Thymus (tissue), 11 donors: ENCODE data around the gene DISP2. TPM values are rescaled to one million over a fixed set of nuclear protein-coding genes. Genes with fewer than 3 reads are reported as not detected.
A peak's percentile ranks its signal among the peaks of the same experiment; 100 is the strongest.

Experiments
- DNase-seq, 9 donors: peaks; one replicate each; pipeline ENCODE4 v3.0.0-alpha.2; 2013; ENCODE audit warnings: low spot score in 9 of 9, low read depth in 6 of 9, missing footprints in 1 of 9
- H3K27ac ChIP-seq, 2 donors: one replicate each; pipeline ENCODE4 v1.5.1; 2013; ENCODE audit warnings: control low read depth in 1 of 2, low read depth in 1 of 2, low read length in 1 of 2, mild to moderate bottlenecking in 1 of 2, moderate library complexity in 1 of 2
- H3K27me3 ChIP-seq, 2 donors: one replicate each; pipeline ENCODE4 v1.5.1; 2013; ENCODE audit warnings: low read length in 1 of 2; ENCODE audit not compliant: control insufficient read depth in 2 of 2, insufficient read depth in 1 of 2
- H3K36me3 ChIP-seq, 2 donors: one replicate each; pipeline ENCODE4 v1.5.1; 2013; ENCODE audit warnings: low read length in 1 of 2, mild to moderate bottlenecking in 1 of 2, moderate library complexity in 1 of 2; ENCODE audit not compliant: control insufficient read depth in 2 of 2, insufficient read depth in 2 of 2
- H3K4me1 ChIP-seq, 2 donors: one replicate each; pipeline ENCODE4 v1.5.1; 2013; ENCODE audit warnings: low read length in 2 of 2; ENCODE audit not compliant: control insufficient read depth in 2 of 2, insufficient read depth in 2 of 2
- H3K4me3 ChIP-seq, 2 donors: one replicate each; pipeline ENCODE4 v1.5.1; 2013; ENCODE audit warnings: low read length in 2 of 2, control low read depth in 1 of 2, mild to moderate bottlenecking in 1 of 2
- H3K9me3 ChIP-seq, 2 donors: one replicate each; pipeline ENCODE4 v1.5.1; 2013; ENCODE audit warnings: low read length in 1 of 2, mild to moderate bottlenecking in 1 of 2; ENCODE audit not compliant: control insufficient read depth in 2 of 2, insufficient read depth in 1 of 2
- WGBS: extraction: QIAGEN DNeasy Blood & Tissue Kit; methylation state at CpG from one replicate; pipeline ENCODE4 v1.1.7; 2013; 5-methylcytosine and 5-hydroxymethylcytosine counted together
- polyA plus RNA-seq: library from polyadenylated mRNA; stranded (reverse); fragments of 200-250 nt; gene quantifications from one replicate; pipeline ENCODE4 v1.2.3, GENCODE V29; 2013
- total RNA-seq: library from RNA; stranded (reverse); fragments of 120-200 nt; gene quantifications from one replicate; pipeline ENCODE4 v1.2.4, GENCODE V29; 2013
- donor health status: healthy.

Gene DISP2
- total and polyA plus RNA-seq, 2 donors: 0.19 to 0.55 TPM

DNA sequence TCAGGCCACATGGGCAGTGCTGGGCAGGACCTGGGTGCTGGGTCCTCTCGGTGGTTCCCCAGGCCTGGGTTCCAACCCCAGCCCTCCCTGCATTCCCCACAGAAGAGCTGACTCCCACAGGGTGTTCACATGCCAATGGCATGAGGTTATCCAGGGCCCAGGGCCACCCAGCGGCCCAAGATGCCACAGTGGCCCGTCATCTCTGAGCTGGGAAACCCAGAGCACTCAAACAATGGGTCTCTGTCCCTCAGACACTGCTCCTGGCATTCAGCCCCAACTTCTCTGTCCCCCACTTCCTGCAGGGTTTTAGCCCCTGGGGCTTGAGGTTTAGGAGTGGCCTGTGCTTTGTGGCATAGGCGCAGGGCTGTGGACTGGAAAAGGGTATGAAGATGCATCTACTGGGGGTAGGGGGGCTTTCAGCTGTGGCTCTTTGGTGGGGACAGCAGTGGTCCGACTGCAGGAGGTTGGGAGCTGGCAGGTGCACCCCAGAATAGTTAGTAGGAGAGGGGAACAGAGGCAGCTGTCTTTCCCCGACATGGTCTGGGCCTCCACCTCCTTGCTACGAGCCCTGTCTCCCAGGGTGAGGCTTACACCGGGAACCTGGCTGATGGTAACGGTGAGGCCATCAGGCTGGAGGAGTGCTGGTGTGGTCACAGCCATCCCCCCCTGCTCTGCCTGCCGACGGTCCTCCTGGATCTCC lies 18.9 kb upstream of the DISP2 start:
- Histone ChIP-seq H3K27me3 (no peaks in the 10 kb centered on the region), H3K9me3 (no peaks in the 10 kb centered on the region), H3K4me1 (peaks cover 13 to 40% of the 10 kb centered on the region in 2 donors), H3K4me3 (no peak overlapping the region), H3K36me3 (no peaks in the 10 kb centered on the region), H3K27ac (no peak overlapping the region)
- 95% methylated on average over 11 of the region's 11 CpGs for WGBS
- DNase-seq: no peak

DNA sequence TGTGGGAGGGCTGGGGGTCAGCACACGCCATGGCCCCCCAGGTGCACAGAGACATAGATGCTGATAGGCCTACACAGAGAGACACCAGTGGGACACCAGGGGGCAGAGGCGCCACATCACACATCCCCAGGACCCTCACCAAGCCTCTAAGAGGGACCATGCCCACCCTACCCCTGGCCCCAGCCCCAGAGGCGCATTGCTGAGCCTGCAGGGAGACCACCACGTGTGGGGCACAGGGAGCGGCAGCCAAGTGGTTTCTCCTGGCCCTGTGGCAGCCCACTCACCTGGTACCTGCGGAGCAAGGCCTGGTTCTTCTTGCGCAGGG lies 18.4 kb upstream of the DISP2 start:
- Histone ChIP-seq H3K27ac (no peak overlapping the region), H3K9me3 (no peaks in the 10 kb centered on the region), H3K36me3 (no peaks in the 10 kb centered on the region), H3K27me3 (no peaks in the 10 kb centered on the region), H3K4me3 (no peak overlapping the region), H3K4me1 (peaks cover 8 to 35% of the 10 kb centered on the region in 2 donors)
- no peak for DNase-seq
- 97% methylated on average over 7 of the region's 7 CpGs for WGBS

DNA sequence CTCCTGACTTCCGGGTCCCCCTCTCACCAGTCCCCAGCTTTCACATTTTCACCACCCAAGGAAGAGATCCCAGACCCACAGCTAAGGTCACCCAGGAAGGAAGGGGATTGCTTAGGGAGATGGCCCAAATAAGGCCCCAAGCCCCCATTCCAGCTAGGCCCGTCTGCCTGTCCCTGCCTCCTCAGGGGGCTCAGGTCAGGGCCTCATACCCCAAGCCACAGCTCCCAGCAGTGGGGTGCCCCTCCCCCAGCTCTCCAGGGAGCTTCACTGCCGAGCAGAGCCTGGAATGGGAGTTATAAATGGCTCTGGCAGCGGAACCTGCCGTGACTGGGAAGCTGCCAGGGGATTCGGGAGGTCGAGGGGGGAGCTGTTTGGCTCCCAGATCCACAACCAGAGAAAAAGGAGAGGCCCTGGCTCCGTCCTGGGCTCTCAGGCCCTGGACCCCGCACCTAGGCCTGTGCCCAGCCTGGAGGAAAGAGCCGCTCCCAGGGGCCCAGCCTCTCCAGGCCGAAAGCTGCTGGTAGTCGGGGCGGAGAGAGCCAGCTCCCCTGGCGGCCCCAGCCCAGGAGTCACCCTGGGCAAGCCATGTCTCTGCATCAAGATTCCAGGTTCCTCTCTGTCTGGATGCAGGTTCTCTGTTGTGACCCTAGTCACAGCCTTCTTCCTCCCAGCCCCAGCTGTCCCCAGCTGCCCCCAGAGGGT lies 17.8 kb upstream of the DISP2 start:
- DNase-seq: no peak
- WGBS: 94% methylated on average over 14 of the region's 14 CpGs
- H3K4me3 ChIP-seq: no peak overlapping the region
- H3K9me3 ChIP-seq: no peaks in the 10 kb centered on the region
- peak overlapping the region in 1 of 2 donors; percentile 59 for H3K27ac ChIP-seq
- H3K36me3 ChIP-seq: no peaks in the 10 kb centered on the region
- H3K27me3 ChIP-seq: no peaks in the 10 kb centered on the region
- peaks cover 4 to 29% of the 10 kb centered on the region in 2 donors for H3K4me1 ChIP-seq

DNA sequence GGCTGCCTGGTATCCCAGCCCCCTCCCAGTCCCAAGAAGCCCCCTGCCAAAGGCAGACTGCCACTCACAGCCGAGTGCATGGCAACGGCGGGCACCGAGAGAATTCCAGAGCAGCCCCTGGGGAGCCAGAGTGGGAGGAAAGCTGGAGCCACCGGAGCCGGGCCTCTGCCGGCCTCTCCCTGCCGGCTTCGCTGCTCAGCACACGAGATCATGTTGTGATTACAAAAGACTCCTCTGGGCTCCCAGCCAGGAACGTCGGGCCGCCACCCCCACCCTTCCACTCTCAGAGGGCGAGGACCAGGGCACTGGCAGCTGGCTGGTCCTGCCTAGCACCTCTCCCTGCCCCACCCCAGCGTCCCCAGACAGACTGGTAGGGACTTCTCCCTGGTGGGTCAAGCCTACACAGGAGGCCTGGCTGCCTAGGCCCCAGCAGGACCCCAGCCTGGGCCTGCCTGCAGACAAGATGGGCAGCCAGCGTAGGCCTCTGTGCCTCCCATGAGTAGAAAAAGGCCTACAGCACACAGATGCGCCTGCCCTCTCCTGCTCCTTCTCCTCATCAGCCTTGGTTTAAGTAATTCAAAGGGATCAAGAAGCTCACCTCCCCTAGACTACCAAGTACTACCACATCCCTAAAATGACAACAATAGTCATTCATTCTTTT lies 17.1 kb upstream of the DISP2 start, which contains the start of gene CCDC9B:
Gene CCDC9B, minus strand, starts transcription at position 200 of the 661 bp plus-strand sequence. Its CDS starts 120 bp downstream, at position 80.
- H3K27me3 ChIP-seq: no peaks in the 10 kb centered on the region
- peaks cover 4 to 23% of the 10 kb centered on the region in 2 donors for H3K4me1 ChIP-seq
- H3K9me3 ChIP-seq: no peaks in the 10 kb centered on the region
- peak within 1 kb of the TSS in 1 of 2 donors; percentile 59 for H3K27ac ChIP-seq
- H3K4me3 ChIP-seq: no peak within 1 kb of the TSS
- whole genome bisulfite sequencing: 83% methylated on average over 17 of the region's 17 CpGs
- no peaks in the 10 kb centered on the region for H3K36me3 ChIP-seq
- DNase-seq: no peak

DNA sequence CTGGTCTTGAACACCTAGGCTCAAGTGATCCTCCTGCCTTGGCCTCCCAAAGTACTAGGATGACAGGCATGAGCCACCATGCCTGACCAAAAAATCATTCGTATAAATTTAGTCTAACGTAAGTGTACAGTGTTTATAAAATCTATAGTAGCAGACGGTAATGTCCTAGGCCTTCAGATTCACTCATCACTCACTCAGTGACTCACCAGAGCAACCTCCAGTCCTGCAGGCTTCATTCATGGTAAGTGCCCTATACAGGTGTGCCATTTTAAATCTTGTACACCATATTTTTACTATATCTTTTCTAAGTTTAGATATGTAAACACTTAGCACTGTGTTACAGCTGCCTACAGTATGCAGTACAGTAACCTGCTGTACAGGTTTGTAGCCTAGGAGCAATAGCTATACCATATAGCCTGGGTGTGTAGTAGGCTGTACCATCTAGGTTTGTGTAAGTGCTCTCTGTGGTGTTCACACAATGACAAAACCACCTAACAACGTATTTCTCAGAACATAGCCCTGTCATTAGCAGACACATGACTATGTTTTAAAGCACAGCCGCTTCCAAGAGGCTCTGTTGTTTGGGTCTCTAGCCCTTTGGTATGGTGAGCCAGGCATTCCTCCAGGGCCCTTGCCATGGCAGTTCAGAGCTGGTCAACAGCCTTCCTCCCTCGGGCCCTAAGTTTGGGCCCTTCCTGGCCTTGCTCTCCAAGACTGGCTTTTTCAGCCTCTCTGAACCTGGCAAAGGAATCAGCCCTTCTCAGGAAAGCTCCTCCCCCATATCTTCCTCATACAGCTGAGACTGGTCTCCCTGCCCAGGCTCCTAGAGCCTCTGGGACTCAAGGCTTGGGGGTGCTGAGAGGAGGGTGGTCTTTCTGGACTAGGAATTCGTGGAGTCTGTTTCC lies 15.4 kb upstream of the DISP2 start:
- no peak for DNase-seq
- Histone ChIP-seq H3K27ac (no peak overlapping the region), H3K27me3 (no peaks in the 10 kb centered on the region), H3K4me1 (peaks cover 3 to 7% of the 10 kb centered on the region in 2 donors), H3K4me3 (no peak overlapping the region), H3K9me3 (no peaks in the 10 kb centered on the region), H3K36me3 (no peaks in the 10 kb centered on the region)
- WGBS: 89% methylated on average over 7 of the region's 7 CpGs

DNA sequence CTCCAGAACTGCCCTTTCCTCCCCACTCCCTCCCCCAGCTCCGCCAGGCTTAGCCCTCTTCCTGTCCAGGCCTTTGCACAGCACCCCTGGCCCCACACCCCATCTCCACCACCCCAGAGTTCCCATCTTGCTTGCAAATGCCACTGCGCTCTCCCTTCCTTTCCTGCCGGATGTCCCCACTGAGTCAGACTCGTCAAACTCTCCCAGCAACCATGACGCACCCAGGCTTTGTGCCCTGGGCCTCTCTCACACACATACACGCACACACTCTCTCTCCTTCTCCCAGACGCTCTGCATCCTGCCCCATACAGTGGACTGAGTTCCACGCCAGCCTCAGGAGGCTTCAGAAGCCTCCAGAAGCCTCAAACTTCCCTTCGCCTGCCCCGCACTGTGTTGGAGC lies 14.5 kb upstream of the DISP2 start:
- Histone ChIP-seq H3K4me1 (peaks cover 0 to 4% of the 10 kb centered on the region in 2 donors), H3K9me3 (no peaks in the 10 kb centered on the region), H3K27ac (no peak overlapping the region), H3K4me3 (no peak overlapping the region), H3K36me3 (no peaks in the 10 kb centered on the region), H3K27me3 (no peaks in the 10 kb centered on the region)
- WGBS: 95% methylated on average over 10 of the region's 10 CpGs
- DNase-seq: no peak

DNA sequence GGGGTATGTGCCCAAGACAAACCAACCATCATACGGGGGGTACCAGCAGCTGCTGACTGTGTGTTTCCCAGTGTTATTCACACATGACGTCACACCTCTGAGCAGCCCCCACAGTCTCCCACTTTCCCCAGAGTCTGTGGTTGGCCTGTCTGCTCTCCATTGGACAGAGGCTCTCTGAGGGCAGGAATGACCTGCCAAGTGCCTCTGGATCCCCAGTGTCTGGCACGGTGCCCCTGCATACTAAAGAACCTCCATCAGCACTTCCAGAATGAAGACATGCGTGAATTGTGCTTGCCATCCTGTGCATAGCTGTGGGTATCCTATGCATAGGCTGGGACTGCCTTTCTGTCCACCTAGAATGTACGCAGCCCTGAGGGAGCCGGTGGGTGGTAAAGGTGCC lies 13.8 kb upstream of the DISP2 start:
- H3K4me1 ChIP-seq: peaks cover 0 to 4% of the 10 kb centered on the region in 2 donors
- no peak overlapping the region for H3K27ac ChIP-seq
- DNase-seq: no peak
- 53% methylated on average over 6 of the region's 6 CpGs for WGBS
- no peaks in the 10 kb centered on the region for H3K9me3 ChIP-seq
- H3K27me3 ChIP-seq: no peaks in the 10 kb centered on the region
- H3K4me3 ChIP-seq: no peak overlapping the region
- no peaks in the 10 kb centered on the region for H3K36me3 ChIP-seq

DNA sequence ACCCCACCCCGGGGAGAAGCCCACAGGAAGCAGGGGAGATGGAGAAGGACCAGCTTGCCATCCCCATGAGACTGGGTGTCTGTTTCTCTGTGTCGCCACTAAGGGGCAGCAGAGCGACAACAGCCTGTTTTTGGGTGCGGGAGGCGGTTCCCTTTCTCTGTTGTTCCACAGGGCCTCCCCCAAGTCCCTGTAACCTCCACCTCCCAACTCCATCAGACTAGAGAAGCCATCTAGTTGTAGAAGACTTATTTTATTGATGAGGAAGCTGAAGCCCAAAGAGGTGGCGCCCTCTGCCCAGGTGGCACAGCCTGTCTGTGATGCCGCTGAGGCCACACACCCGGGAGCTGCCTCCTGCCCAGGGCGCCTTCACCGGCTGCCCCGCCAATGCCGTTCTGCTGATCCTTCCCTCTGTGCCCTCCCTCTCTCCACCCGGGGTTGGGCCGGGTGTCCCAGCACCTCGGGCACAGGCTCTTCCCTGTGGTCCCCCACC lies 13.3 kb upstream of the DISP2 start:
- Histone ChIP-seq H3K27ac (no peak overlapping the region), H3K4me3 (no peak overlapping the region), H3K9me3 (no peaks in the 10 kb centered on the region), H3K36me3 (no peaks in the 10 kb centered on the region), H3K4me1 (peaks cover 0 to 4% of the 10 kb centered on the region in 2 donors), H3K27me3 (no peaks in the 10 kb centered on the region)
- peak in 2 of 9 donors; percentile 67 to 75 for DNase-seq
- WGBS: 45% methylated on average over 15 of the region's 15 CpGs
